H1 (cell line): ENCODE results near the gene MTM1. TPM values are rescaled to one million over a fixed set of nuclear protein-coding genes. Genes with fewer than 3 reads are reported as not detected.

Experiments
- CHD2 ChIP-seq: IDR thresholded peaks from 2 replicates; pipeline ENCODE4 v1.6.1; 2012; ENCODE audit warnings: low read length, improper control_type of control experiment
- EP300 ChIP-seq, 2 experiments: IDR thresholded peaks; 1 replicate in 1 of 2; 2 replicates in 1 of 2; pipeline ENCODE4 v1.6.1; 2011 to 2012; ENCODE audit warnings: low read depth in 2 of 2, low read length in 2 of 2, mild to moderate bottlenecking in 2 of 2, borderline replicate concordance in 1 of 2, inconsistent platforms in 1 of 2, moderate library complexity in 1 of 2
- GABPA ChIP-seq: IDR thresholded peaks from 2 replicates; pipeline ENCODE4 v1.6.1; 2011; ENCODE audit warnings: mild to moderate bottlenecking, low read length, moderate library complexity, borderline replicate concordance; ENCODE audit not compliant: insufficient read depth
- PHF8 ChIP-seq: fragments of 200-600 bp; sonication (generic); conservative IDR thresholded peaks from 2 replicates; pipeline ENCODE4 v1.7.1; 2012; ENCODE audit warnings: low read depth, mild to moderate bottlenecking, inconsistent platforms, low read length, moderate library complexity
- SIX5 ChIP-seq: IDR thresholded peaks from 2 replicates; pipeline ENCODE4 v1.6.1; 2011; ENCODE audit warnings: mild to moderate bottlenecking, low read depth, low read length
- TCF12 ChIP-seq: IDR thresholded peaks from 2 replicates; pipeline ENCODE4 v1.6.1; 2011; ENCODE audit warnings: low read depth, mild to moderate bottlenecking, low read length
- polyA plus RNA-seq, 7 experiments: library from polyadenylated mRNA; depleted of rRNA in 3 of 7; stranded (reverse) in 5 of 7; unstranded in 2 of 7; fragments of >200 nt in 5 of 7; fragments of 200-250 nt in 2 of 7; gene quantifications; 1 replicate in 5 of 7; 2 replicates in 1 of 7; 4 replicates in 1 of 7; pipeline versions ENCODE4 v1.2.1 to v1.2.3, GENCODE V29; 2011 to 2013; ENCODE audit warnings: missing spikeins in 2 of 7, mixed read lengths in 2 of 7
- total RNA-seq: library from RNA; stranded (reverse); fragmentation: NEBNext Ultra II Directional; extraction: Animal tissue kit (Norgen Biotek cat#: 25700); gene quantifications from 2 replicates; pipeline ENCODE4 v1.2.1, GENCODE V29; 2021
- TF ChIP-seq, protein P1 (sequence below): IDR thresholded peaks from 2 replicates; pipeline ENCODE4 v1.6.1; 2011; ENCODE audit warnings: low read length, improper control_type of control experiment

The MTM1 gene
- total and polyA plus RNA-seq, 2 of the 8 experiments (the other 6 are each of a cell fraction or from before 2014, with no cell fraction given), result 2.3 to 8.4 TPM

DNA sequence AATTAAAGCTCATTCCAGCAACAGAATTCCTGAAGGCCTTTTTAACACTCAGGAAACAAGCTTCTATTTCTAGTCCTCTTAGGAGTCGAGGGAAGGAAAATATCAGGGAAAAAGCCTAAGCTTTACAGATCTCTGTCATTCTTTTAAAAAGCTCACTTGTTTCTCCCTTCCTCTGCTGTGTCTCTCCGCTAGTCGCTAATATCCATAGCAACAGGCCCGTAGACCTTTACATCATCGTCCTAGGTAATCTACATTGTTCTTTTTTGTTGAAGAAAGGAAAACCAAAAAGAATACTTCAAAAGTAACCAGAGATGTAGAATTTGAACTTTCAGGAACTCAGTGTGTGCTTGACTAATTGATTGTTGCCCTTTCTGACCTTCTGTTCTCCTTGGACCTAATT, 78.9 kb downstream of the MTM1 start (continued):
- TF ChIP-seq SIX5, result no peak
- TF ChIP-seq, protein P1, sequence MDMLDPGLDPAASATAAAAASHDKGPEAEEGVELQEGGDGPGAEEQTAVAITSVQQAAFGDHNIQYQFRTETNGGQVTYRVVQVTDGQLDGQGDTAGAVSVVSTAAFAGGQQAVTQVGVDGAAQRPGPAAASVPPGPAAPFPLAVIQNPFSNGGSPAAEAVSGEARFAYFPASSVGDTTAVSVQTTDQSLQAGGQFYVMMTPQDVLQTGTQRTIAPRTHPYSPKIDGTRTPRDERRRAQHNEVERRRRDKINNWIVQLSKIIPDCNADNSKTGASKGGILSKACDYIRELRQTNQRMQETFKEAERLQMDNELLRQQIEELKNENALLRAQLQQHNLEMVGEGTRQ, result no peak
- no peak for TF ChIP-seq PHF8
- TF ChIP-seq CHD2, result no peak
- no peak for TF ChIP-seq GABPA
- TF ChIP-seq EP300 (IDR thresholded peaks at IDR 0.05; ENCODE audit: borderline replicate concordance in 1 of 2, low read depth in 2 of 2, low read length in 2 of 2), result no peak
- no peak for TF ChIP-seq TCF12
- TF ChIP-seq, all 59 proteins: peak for 0
